ENCODE measurements around the gene UBQLN1.
"Not testable (repeated sequence)": the region's sequence is repeated elsewhere in the genome, so short reads cannot be mapped to it uniquely, and the experiment has no call there.

DNA sequence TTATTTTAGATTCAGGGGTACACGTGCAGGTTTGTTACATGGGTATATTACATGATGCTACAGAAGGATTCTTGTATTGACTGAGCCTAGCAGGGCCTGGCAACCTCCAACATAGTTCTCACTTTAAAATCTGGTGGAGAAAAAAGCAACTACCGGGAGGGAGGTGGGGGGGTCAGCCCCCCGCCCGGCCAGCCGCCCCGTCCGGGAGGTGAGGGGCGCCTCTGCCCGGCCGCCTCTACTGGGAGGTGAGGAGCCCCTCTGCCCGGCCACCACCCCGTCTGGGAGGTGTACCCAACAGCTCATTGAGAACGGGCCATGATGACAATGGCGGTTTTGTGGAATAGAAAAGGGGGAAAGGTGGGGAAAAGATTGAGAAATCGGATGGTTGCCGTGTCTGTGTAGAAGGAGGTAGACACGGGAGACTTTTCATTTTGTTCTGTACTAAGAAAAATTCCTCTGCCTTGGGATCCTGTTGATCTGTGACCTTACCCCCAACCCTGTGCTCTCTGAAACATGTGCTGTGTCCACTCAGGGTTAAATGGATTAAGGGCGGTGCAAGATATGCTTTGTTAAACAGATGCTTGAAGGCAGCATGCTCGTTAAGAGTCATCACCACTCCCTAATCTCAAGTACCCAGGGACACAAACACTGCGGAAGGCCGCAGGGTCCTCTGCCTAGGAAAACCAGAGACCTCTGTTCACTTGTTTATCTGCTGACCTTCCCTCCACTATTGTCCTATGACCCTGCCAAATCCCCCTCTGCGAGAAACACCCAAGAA, 21.0 kb upstream of the UBQLN1 start:
- TF ChIP-seq, protein P1, sequence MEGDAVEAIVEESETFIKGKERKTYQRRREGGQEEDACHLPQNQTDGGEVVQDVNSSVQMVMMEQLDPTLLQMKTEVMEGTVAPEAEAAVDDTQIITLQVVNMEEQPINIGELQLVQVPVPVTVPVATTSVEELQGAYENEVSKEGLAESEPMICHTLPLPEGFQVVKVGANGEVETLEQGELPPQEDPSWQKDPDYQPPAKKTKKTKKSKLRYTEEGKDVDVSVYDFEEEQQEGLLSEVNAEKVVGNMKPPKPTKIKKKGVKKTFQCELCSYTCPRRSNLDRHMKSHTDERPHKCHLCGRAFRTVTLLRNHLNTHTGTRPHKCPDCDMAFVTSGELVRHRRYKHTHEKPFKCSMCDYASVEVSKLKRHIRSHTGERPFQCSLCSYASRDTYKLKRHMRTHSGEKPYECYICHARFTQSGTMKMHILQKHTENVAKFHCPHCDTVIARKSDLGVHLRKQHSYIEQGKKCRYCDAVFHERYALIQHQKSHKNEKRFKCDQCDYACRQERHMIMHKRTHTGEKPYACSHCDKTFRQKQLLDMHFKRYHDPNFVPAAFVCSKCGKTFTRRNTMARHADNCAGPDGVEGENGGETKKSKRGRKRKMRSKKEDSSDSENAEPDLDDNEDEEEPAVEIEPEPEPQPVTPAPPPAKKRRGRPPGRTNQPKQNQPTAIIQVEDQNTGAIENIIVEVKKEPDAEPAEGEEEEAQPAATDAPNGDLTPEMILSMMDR (IDR thresholded peaks at IDR 0.05), result not testable (repeated sequence)
- TF ChIP-seq POLR2A (IDR thresholded peaks at IDR 0.05), result not testable (repeated sequence)

Data from tibial nerve (tissue), 3 donors.